Measurements from ENCODE around the gene TRIM42.

Gene TRIM42

GRCh38 chr3:140677764-140678163 is at the start of gene TRIM42:
TSS of gene TRIM42 (plus strand) at chr3:140678064. CDS start at chr3:140678230, 166 bp downstream.
- DNase-seq = no peak

GRCh38 chr3:140628606-140629005 is 49.3 kb upstream of the TRIM42 start:
- no peak for DNase-seq

- DNase-seq = no peak
Observed at GRCh38 chr3:140629357-140630137, 48.3 kb upstream of the TRIM42 start.

- DNase-seq = no peak
Observed at GRCh38 chr3:140630366-140630765, 47.5 kb upstream of the TRIM42 start.

- no peak for DNase-seq
Observed at GRCh38 chr3:140630866-140631265, 47.0 kb upstream of the TRIM42 start.

GRCh38 chr3:140635276-140635675 is 42.6 kb upstream of the TRIM42 start:
- no peak for DNase-seq

- DNase-seq = no peak
Observed at GRCh38 chr3:140636406-140637138, 41.3 kb upstream of the TRIM42 start.

GRCh38 chr3:140651287-140651686 is 26.6 kb upstream of the TRIM42 start:
- no peak for DNase-seq

- no peak for DNase-seq
Observed at GRCh38 chr3:140655678-140656077, 22.2 kb upstream of the TRIM42 start.

- no peak for DNase-seq
Observed at GRCh38 chr3:140664111-140664510, 13.8 kb upstream of the TRIM42 start.

- no peak for DNase-seq
Observed at GRCh38 chr3:140682586-140682985, 4.7 kb downstream of the TRIM42 start.

- DNase-seq = no peak
Observed at GRCh38 chr3:140686128-140686527, 8.3 kb downstream of the TRIM42 start.

- DNase-seq = no peak
Observed at GRCh38 chr3:140686948-140687347, 9.1 kb downstream of the TRIM42 start.

- no peak for DNase-seq
Observed at GRCh38 chr3:140695361-140696061, 17.6 kb downstream of the TRIM42 start.

- no peak for DNase-seq
Observed at GRCh38 chr3:140699516-140700231, 21.8 kb downstream of the TRIM42 start.

GRCh38 chr3:140702281-140702680 is 24.4 kb downstream of the TRIM42 start:
- no peak for DNase-seq

GRCh38 chr3:140703496-140703895 is 25.6 kb downstream of the TRIM42 start:
- no peak for DNase-seq

GRCh38 chr3:140704733-140705132 is 26.9 kb downstream of the TRIM42 start:
- no peak for DNase-seq

GRCh38 chr3:140705954-140706353 is 28.1 kb downstream of the TRIM42 start:
- no peak for DNase-seq

- DNase-seq = no peak
Observed at GRCh38 chr3:140706360-140706759, 28.5 kb downstream of the TRIM42 start.

- no peak for DNase-seq
Observed at GRCh38 chr3:140708815-140709214, 31.0 kb downstream of the TRIM42 start.

GRCh38 chr3:140709751-140710150 is 31.9 kb downstream of the TRIM42 start:
- DNase-seq = no peak
